Right forelimb (tissue), 1 donor: ENCODE data around the gene IVD.

ENCODE experiments used
- DNase-seq: peaks from one replicate; pipeline ENCODE4 v3.0.0-alpha.2; 2018

IVD gene

GRCh38 chr15:40405501-40406381 is at the start of gene IVD:
Gene IVD, plus strand, starts transcription at chr15:40405795. Its CDS starts 33 bp downstream, at chr15:40405828.
- DNase-seq = peak; percentile 95

DNA sequence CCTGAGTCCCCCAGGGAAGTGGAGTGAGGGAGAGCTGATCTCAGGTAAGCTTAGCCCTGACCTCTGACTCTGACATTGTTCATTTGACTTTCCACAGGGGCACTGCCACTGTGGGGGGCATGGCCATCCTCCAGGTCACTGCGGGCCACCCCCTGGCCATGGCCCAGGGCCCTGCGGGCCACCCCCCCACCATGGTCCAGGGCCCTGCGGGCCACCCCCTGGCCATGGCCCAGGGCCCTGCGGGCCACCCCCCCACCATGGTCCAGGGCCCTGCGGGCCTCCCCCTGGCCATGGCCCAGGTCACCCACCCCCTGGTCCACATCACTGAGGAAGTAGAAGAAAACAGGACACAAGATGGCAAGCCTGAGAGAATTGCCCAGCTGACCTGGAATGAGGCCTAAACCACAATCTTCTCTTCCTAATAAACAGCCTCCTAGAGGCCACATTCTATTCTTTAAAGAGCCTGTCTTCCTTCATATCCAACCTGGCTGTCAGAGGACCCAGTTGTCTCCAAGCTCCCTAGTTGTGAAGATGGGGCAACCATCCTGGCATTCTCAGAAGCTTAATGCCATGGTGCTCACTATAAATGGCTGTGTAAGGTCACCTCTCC is 49.5 kb upstream of the IVD start:
- no peak for DNase-seq

GRCh38 chr15:40357246-40357645 is 48.3 kb upstream of the IVD start:
- no peak for DNase-seq

DNA sequence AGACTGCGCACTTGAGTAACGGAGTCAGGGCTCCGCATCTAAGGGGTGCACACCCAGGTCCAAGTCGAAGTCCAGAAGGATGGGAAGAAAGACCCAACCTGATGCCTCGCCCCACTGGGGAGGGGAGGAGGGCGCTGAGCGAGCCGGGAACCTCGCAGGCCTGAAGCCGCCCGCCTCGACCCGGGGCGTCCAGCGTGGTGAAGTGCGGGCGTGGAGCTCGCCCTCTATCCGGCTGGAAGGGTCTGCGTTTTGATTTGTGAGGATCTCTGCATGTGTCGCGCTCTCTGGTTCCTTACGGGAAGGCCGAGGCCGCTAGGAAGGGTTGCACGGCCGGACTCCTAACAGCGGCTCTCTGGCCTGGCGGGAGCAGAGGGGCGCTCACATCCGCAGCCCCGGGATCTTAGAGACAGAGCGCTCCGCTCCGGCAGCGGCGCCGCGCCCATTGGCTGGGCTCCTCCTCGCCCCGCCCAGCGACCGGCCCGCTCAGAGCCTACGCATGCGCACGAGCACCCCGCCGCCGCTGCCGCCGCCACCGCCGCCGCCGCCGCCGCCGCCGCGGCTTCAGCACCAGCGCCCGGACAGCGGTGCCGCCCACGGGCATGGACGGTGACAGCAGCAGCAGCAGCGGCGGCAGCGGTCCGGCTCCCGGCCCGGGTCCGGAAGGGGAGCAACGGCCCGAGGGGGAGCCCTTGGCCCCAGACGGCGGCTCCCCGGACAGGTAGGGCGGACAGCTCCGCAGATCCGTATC is 47.7 kb upstream of the IVD start, which contains the start of gene DISP2:
Gene DISP2 (plus strand): TSS at position 497 of the 748 bp plus-strand sequence. CDS start 103 bp downstream, at position 600.
- DNase-seq = peak; percentile 94

DNA sequence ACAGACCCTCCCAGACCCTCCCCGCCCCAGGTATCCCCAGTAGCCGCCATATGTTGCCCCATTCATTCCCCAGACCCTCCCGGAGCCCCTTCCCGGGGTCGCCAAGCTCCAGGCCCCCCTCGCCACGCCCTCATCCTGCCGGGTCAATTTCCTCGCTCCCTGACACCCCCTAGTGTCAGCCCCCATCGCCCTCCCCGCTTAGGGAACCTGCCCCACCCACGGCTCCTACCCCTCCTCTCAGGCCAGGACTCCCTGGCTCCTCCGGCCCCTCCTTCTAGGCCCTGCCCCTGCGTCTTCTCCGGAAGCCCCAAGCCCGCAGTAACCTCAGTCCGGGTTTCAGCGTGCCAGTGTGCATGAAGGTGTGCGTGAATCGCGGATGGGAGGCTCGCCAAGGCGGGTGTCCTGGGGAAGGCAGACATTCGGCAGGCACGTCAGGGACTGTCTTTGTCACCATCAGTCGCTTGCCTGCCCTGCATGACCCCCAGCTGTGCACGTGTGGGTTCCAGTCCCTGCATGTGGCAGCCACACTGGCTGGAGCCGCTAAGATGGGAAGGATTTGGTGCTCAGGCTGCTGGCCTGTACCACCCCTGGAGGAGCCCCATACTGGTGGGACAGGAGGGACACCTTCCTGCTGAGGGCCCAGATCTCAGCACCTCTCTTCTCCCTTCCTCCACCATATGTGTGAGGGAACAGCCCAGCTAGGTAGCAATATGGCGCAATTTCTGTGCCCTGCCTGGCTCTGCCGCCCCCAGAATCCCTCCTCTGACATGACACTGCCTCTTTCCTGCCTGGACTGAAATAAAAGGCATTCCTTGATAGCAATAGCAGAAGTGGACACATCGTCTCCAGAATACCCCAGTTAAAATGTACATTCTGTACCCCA is 46.9 kb upstream of the IVD start:
- no peak for DNase-seq

GRCh38 chr15:40360015-40360414 is 45.6 kb upstream of the IVD start:
- DNase-seq = no peak

GRCh38 chr15:40361640-40362039 is 44.0 kb upstream of the IVD start:
- no peak for DNase-seq

DNA sequence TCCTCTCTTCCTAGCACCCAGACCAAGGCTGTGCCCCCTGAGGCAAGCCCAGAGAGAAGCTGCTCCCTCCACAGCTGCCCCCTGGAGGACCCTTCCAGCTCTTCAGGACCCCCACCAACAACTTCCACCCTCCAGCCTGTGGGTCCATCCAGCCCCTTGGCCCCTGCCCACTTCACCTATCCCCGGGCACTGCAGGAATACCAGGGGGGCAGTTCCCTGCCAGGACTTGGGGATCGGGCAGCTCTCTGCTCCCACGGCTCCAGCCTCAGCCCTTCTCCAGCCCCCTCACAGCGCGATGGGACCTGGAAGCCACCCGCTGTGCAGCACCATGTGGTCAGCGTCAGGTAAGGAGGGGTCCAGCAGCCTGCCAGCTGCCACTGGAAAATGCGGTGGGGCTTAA is 42.0 kb upstream of the IVD start:
- DNase-seq = no peak

- no peak for DNase-seq
Observed at GRCh38 chr15:40364251-40364650, 41.3 kb upstream of the IVD start.

- no peak for DNase-seq
Observed at GRCh38 chr15:40365016-40365415, 40.6 kb upstream of the IVD start.

DNA sequence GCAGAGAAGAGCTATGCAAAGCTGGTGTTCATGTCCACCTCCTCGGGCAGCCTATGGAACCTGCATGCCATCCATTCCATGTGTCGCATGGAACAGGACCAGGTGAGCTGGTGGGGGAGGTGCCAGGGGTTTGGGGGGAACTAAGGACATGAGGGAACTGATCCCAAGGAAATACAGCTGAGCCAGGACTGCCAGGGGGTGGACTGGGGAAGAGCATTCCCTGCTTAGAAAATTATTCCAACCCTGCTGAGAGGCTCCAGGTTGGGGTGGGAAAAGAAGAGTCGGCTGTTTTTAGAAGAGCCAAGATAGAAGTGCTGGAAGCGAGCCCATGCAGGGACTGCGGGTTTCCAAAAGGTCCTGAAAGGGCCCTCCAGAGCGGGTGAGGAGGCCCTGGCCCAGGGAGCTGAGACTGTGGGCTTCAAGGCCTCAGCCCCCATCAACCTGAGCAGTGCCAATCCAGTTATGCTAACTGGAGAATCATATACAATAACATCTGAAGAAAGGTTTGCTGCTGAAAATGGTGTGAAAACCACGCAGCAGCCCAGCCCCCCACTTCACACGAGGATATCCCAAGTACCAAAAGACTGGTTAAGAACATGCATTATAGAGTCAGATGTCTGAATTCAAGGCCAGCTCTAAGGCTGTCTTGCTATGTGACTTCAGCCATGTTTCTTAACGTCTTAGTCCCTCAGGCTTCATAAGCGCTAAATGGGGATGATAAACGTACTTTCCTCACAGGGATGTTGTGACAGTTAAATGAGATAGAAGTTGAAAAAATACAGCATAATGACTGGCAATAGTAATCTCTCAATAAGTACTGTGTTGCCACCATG is 39.8 kb upstream of the IVD start:
- DNase-seq = no peak

DNA sequence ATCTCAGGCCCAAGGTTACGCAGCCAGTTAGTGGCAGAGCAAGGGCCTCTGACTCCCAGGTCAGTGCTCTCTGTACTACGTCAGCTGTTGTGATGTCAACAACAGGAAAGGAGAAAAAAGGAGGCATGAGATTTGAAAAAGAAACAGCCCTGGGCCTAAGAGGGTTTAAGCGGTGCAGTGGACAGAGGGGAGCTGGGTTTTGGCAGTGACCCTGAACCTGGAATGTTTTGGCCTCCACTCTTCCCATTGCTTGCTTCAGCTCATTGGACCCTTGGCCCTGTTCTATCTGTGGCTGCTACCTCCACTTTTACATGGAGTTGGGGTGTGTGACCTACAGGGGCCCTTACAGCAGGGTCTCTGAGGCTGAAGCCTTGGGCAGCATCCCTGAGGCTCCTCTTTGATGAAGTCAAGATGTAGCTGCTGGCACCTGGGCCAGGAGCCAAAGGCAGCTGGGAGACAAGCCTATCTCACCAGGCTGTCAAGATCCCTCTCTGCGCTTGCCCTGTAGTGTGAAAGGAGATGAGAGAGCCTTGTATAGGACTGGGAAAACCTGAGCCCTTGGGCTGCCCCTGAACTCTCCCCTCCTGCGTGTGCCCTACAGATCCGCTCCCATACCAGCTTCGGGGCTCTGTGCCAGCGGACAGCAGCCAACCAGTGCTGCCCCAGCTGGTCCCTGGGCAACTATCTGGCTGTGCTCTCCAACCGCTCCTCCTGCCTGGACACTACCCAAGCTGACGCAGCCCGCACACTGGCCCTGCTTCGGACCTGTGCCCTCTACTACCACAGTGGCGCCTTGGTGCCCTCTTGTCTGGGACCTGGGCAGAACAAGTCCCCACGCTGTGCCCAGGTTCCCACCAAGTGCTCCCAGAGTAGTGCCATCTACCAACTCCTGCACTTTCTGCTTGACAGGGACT is 38.9 kb upstream of the IVD start:
- DNase-seq = no peak

DNA sequence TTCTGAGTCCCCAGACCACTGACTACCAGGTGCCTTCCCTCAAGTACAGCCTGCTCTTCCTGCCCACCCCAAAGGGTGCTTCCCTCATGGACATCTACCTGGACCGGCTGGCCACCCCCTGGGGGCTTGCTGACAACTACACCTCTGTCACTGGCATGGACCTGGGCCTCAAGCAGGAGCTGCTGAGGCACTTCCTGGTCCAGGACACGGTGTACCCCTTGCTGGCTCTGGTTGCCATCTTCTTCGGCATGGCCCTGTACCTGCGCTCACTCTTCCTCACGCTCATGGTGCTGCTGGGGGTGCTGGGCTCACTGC is 38.3 kb upstream of the IVD start:
- no peak for DNase-seq

GRCh38 chr15:40367686-40368611 is 37.6 kb upstream of the IVD start:
- peak; percentile 83 for DNase-seq

- DNase-seq = no peak
Observed at GRCh38 chr15:40368719-40369473, 36.7 kb upstream of the IVD start.

DNA sequence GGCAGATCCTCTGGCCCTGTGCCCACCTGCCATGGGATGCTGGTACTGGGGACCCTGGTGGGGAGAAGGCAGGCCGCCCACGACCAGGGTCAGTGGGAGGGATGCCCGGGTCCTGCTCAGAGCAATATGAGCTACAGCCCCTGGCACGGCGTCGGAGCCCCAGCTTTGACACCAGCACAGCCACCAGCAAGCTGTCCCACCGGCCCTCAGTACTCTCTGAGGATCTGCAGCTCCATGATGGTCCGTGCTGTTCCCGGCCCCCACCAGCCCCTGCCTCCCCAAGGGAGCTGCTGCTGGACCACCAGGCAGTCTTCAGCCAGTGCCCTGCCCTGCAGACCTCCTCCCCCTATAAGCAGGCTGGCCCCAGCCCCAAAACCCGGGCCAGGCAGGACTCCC is 36.1 kb upstream of the IVD start:
- DNase-seq = no peak

GRCh38 chr15:40369971-40370370 is 35.6 kb upstream of the IVD start:
- no peak for DNase-seq

DNA sequence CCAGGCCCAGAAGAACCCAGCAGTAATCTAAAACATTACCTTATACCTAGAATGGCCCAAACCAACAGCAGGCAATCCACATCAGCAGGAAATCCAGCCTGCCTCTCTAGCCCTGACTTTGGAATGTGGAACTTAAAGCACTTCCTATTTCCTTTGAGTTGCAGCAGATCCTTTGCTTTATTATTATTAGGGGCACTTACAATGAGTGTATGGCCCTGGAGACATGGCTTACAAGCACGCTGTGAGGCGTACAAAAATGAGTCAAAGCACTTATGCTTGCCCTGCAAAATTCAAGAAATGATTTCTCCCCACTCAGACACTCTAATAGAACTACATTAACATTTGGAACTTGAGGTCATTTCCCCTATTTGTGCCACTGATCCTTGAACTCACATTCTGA is 32.6 kb upstream of the IVD start:
- DNase-seq = no peak

DNA sequence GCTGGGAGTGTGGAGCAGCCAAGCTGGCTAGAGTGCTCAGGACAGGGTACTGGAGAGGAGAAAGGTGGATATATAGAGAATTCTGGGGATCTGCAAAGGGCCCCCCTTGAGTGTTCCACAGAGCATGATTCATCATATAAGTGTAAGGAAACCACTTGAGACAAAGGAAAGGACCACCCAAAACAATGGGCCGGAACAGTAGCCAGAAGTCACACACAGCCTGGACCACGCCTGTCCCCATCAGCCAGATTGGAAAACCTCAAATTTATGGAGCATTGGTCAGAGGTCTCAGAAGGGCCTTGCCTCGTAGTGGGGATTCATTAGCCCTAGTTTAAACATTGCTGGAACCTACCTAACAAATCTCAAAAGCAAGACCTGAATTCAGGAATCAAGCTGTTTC is 28.0 kb upstream of the IVD start:
- DNase-seq = no peak
